DOHH2 (cell line): ENCODE results near the gene IER5.

ENCODE experiments used
- EZH2phosphoT487 ChIP-seq: fragments of 200-600 bp; sonication (generic); IDR thresholded peaks from 2 replicates; pipeline ENCODE4 v1.6.1; 2017; ENCODE audit warnings: borderline replicate concordance, mild to moderate bottlenecking, antibody characterized with exemption, low read length, moderate library complexity, mixed read lengths
- TF ChIP-seq, protein P1 (sequence below): fragments of 200-600 bp; sonication (generic); IDR thresholded peaks from one replicate; pipeline ENCODE4 v1.5.1; 2014; ENCODE audit warnings: antibody characterized with exemption, mild to moderate bottlenecking, low read depth, low read length; ENCODE audit not compliant: poor library complexity, severe bottlenecking

- TF ChIP-seq, protein P1, sequence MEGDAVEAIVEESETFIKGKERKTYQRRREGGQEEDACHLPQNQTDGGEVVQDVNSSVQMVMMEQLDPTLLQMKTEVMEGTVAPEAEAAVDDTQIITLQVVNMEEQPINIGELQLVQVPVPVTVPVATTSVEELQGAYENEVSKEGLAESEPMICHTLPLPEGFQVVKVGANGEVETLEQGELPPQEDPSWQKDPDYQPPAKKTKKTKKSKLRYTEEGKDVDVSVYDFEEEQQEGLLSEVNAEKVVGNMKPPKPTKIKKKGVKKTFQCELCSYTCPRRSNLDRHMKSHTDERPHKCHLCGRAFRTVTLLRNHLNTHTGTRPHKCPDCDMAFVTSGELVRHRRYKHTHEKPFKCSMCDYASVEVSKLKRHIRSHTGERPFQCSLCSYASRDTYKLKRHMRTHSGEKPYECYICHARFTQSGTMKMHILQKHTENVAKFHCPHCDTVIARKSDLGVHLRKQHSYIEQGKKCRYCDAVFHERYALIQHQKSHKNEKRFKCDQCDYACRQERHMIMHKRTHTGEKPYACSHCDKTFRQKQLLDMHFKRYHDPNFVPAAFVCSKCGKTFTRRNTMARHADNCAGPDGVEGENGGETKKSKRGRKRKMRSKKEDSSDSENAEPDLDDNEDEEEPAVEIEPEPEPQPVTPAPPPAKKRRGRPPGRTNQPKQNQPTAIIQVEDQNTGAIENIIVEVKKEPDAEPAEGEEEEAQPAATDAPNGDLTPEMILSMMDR: no peak
- no peak for TF ChIP-seq EZH2phosphoT487
Measured at GRCh38 chr1:181097242-181097641, 8.7 kb downstream of the IER5 start.
